Eye (tissue), 1 donor: ENCODE measurements around the gene NUAK1.

Experiments used
- DNase-seq: peaks from one replicate; pipeline ENCODE4 v3.0.0-alpha.2; 2015

Gene NUAK1

GRCh38 chr12:106108185-106108835, 30.4 kb downstream of the NUAK1 start:
- DNase-seq = peak; percentile 72

- no peak for DNase-seq
Observed at GRCh38 chr12:106107566-106107965, 31.2 kb downstream of the NUAK1 start.

DNA sequence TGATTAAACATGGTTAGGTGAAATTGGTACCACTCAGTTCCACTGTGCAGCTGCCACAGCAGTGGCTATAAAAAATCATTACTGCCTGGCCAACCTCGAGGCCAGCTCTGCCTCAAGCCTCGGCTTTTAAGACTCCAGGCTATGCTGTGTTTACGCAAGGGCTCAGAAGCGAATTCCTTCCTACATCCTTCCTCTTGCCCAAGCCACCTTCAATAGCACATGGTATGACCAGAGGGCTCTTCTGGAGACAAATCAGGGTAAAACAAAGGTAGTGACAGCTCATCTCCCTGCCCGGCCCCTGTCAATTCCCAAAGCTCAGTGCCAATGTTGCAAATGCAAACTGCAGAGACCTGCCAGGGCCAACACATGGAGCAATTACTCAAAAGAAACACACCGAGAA, 31.9 kb downstream of the NUAK1 start:
- DNase-seq = peak; percentile 34

- DNase-seq = peak; percentile 38
Observed at GRCh38 chr12:106106061-106106566, 32.6 kb downstream of the NUAK1 start.

DNA sequence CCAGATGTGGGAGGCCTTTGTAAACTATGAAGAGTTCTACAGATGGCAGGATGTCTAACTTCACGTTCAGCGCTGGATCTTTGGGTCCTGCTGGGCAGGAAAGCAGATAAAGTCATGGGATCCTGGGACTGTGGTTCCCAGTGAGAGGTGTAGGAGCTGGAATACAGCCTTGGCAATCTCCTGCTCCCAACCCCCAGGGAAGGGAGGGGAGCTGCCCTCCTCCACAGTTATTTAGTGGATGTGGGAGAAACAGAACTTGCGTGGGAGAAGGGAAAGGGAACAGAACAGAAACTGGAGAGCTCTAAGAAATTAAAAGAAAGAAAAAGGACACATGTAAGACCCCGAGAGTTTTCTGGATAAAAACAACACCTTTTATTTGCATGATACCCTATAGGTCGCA, 37.0 kb downstream of the NUAK1 start:
- no peak for DNase-seq

DNA sequence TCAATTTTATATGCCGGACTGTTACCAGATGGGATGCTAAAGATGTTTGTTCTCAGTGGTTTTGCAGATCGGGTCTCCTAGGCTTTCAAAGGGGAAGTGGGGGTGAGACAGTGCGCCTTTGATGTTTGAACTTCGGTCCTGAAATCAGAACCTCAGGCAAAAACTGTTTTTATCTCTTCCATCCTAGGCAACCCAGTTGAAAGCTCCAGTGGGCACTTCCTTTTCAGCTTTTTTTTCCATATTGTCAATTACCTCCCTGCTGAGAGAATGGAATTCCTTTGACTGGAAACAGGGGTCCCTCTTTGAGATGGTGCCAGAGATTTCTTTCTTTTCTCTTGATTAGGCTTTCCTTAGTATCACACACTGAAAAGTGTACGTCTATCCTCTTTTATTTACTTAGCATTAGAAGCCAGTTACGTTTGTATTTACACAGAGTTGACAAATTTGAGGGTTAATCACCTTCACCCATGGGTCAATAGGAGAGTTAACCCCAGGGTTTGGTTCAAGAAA, 40.0 kb downstream of the NUAK1 start:
- DNase-seq = no peak

GRCh38 chr12:106097011-106097410, 41.7 kb downstream of the NUAK1 start:
- no peak for DNase-seq

DNA sequence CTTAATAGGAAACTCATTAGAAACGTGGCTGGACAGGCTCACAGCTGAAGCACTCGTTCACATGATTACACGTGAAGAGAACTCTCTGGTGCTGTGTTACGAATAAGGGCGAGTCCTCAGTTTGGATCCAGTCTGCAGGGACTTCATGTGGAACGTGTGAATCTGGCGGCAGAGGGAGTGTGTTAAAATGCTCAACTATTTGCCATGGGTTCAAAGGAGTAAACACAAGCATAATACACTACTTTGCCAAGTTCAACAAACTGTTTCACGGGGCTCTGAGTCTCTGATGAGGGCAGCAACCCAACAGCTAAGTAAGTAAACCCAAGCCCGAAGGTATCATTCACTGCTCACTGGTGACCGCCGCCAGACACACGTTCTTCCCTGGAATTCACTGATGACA, 42.4 kb downstream of the NUAK1 start:
- DNase-seq = no peak

- DNase-seq = no peak
Observed at GRCh38 chr12:106094304-106094703, 44.5 kb downstream of the NUAK1 start.

- no peak for DNase-seq
Observed at GRCh38 chr12:106093246-106093645, 45.5 kb downstream of the NUAK1 start.

GRCh38 chr12:106091446-106091820, 47.3 kb downstream of the NUAK1 start:
- no peak for DNase-seq

DNA sequence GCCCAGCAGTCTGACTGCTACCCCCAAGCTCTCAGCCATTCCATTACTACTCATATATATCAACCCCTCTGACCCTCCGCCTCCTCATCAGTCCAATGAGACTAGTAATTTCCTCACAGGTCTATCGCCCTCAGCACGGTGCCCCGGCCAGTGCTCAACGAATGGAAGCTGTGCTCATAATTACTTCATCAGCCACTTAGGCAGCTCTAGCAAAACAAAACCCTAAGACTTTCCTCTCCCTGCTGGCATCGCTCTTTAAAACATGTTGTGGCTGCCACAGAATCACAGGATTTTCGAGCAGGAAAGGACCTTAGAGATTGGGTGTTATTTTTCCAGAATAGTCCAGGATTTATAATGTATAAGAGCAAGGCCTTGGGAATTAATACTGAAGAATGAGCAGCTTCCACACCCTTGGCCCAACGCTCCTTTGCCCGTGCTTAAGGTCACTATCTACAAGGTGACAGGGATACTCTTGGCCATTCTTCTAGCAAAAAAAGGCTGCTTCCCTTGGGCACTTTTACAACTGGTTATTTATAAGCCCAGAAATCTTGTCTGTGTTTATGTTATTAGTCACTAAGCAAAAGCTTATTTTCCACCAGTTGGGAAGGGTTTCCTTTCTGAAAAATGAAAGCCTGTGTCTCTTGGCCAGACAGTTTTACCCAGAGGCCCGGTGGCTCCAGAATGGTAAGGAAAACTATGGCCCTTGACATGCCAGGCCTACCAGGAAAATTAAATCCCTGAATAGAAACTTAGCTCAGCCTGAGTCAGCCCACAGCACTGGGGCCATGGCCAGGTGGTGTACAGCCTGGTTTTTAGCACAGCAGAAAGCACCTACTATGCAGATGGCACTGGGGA, 47.9 kb downstream of the NUAK1 start:
- no peak for DNase-seq

DNA sequence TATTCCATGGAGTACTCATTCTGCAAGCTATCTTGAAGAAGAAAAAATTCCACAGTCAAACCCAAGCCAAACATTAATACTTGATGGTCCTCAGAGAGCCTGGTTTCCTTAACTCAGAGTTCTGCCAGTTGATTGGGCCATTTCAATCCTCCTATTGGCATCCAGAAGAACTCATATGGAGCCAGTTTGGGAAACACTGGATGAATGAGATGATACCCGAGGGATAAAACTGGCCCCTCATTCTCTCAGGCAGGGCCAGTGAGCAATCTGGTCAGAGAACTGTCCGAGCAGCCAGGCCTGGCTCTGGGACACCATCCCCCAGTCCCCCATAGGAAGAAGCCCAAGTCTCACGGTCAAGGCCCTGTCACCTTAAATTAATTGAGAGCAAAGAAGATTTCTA, 48.8 kb downstream of the NUAK1 start:
- no peak for DNase-seq

- DNase-seq = no peak
Observed at GRCh38 chr12:106088811-106089485, 49.8 kb downstream of the NUAK1 start.

DNA sequence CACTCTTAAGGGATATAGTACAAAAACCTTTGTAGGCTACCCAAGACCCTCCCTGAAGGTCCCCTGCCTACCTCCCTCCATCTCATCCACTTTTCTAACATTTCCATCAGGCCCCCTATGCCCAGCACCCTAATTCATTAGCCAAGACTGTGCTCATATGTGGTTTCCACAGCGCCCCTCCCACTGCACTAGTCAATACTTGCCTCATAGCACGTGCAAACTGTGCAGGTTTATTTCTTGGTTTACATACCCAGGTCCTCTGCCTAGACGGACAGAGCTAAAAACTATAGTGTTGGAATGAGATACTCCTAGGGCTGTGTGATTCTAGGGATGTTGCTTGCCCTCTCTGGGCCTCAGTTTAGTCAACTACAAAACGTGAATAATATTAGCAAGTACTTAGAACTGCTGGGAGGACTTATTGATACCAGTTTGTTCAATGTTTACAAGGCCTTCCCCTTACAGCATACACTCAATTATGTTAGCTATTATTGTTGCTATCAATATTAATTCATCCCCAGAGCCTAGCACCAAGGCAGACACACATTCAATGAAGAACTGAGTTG, 50.4 kb downstream of the NUAK1 start:
- no peak for DNase-seq

DNA sequence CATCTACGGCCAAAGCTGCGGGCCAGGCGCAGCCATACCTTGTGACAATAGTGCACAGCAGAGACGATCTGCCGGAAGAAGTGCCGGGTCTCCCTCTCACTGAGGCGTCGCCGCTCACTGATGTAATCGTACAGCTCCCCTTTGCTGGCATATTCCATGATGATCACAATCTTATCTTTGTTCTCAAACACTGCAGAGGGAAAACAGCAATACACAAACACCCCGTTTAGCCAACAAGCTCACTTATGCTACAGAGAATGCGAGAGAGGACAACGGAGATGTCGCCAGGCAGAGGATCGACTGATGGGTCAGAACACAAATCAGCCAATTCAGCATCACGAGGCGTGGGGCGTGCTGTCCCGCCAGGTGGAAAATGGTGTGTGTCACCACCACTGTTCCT, 52.1 kb downstream of the NUAK1 start:
- no peak for DNase-seq

- DNase-seq = peak; percentile 12
Observed at GRCh38 chr12:106085213-106085612, 53.5 kb downstream of the NUAK1 start.

DNA sequence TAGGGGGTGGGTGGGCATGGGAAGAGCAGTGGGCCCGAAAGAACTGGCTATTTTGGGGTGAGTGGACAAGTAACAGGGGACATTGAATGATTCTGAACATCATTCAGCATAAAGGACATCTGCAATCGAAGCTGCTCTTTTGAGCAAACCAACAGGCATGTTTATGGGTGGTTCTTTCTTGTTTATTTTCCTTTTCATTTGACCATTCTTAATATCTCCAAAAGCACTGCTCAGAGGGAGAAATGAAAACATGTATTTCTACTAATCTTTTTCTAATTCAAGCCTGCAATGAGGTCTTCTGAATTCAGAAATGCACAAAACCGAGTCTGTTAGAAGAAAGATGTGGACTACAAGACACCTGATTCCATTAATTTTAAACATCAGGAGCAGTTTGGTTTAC, 54.0 kb downstream of the NUAK1 start:
- DNase-seq = no peak

DNA sequence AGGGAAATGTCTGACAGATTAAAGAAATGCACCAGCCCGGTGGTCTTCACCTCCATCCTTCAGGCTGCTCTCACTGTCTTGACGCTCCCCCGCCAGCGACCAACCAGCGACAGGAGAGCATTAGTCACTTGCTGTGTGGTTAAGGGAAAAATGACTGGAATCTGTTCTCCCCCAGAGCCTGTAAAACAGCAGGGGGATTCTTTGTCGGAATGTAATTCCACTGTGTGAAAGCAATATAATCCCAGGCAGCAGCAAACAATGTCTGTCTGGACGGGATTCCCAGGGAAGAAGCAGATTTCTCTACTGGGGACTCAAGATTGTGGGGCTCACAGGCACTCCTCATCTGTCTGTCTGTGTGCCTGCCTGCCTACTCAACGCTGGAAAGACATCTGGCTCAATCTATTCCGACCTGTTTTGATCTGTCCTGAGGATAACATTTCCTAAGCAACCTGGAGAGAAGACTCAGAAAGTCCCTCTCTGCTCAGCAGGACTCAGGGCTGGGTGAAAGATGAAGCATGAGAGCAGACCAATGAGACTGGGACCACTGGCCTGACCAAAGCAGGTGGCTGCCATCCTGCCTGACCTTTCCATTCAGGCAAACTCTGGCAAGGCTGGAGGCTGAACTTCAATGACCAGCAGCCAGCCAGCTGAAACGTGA, 54.6 kb downstream of the NUAK1 start:
- DNase-seq = peak; percentile 75

- no peak for DNase-seq
Observed at GRCh38 chr12:106082216-106083175, 56.3 kb downstream of the NUAK1 start.

- no peak for DNase-seq
Observed at GRCh38 chr12:106081606-106082005, 57.1 kb downstream of the NUAK1 start.
